Frontal cortex (tissue), 4 donors: ENCODE data around the gene GAB3. TPM values are rescaled to one million over a fixed set of nuclear protein-coding genes. Genes with fewer than 3 reads are reported as not detected.

Experiments
- DNase-seq, 2 donors: peaks; one replicate each; pipeline ENCODE4 v3.0.0; 2012; ENCODE audit warnings: low spot score in 2 of 2
- FAIRE-seq: peaks from 2 replicates; lab custom pipeline; 2012; peaks lifted over from hg19 to GRCh38; lab: Jason Lieb, UNC
- total RNA-seq: library from RNA; depleted of rRNA; stranded (reverse); fragments of >200 nt; gene quantifications from one replicate; pipeline ENCODE4 v1.2.3, GENCODE V29; 2014
- donor health status: control.
- donor health status: control.
- donor health status: control.

GAB3 gene
- 0.82 TPM for total RNA-seq

GRCh38 chrX:154750301-154751202 lies at the start of gene GAB3:
Gene GAB3, minus strand, starts transcription at chrX:154751077. Its CDS starts 52 bp downstream, at chrX:154751025.
- DNase-seq (no peak), FAIRE-seq (no peak)

GRCh38 chrX:154799556-154800348 lies 48.9 kb upstream of the GAB3 start:
- DNase-seq (no peak), FAIRE-seq (no peak)

GRCh38 chrX:154797006-154797405 lies 46.1 kb upstream of the GAB3 start:
- DNase-seq = no peak
- no peak for FAIRE-seq

GRCh38 chrX:154795016-154795415 lies 44.1 kb upstream of the GAB3 start:
- FAIRE-seq = no peak
- DNase-seq = no peak

- FAIRE-seq (no peak), DNase-seq (no peak)
Measured at GRCh38 chrX:154793084-154793795, 42.4 kb upstream of the GAB3 start.

GRCh38 chrX:154791939-154792338 lies 41.1 kb upstream of the GAB3 start:
- DNase-seq (no peak), FAIRE-seq (no peak)

GRCh38 chrX:154791467-154791866 lies 40.6 kb upstream of the GAB3 start:
- DNase-seq = no peak
- FAIRE-seq = no peak

GRCh38 chrX:154785716-154786115 lies 34.8 kb upstream of the GAB3 start:
- FAIRE-seq = no peak
- no peak for DNase-seq

GRCh38 chrX:154784149-154784995 lies 33.5 kb upstream of the GAB3 start:
- FAIRE-seq (no peak), DNase-seq (no peak)

GRCh38 chrX:154780968-154781367 lies 30.1 kb upstream of the GAB3 start:
- FAIRE-seq (no peak), DNase-seq (no peak)

- no peak for DNase-seq
- FAIRE-seq = no peak
Measured at GRCh38 chrX:154779261-154779660, 28.4 kb upstream of the GAB3 start.

GRCh38 chrX:154776753-154777152 lies 25.9 kb upstream of the GAB3 start:
- DNase-seq (no peak), FAIRE-seq (no peak)

- no peak for FAIRE-seq
Measured at GRCh38 chrX:154775419-154776349, 24.8 kb upstream of the GAB3 start.

GRCh38 chrX:154774622-154775021 lies 23.7 kb upstream of the GAB3 start:
- FAIRE-seq = no peak

More at GRCh38 chrX:154775419-154776349, 24.8 kb upstream of the GAB3 start:
- DNase-seq = no peak

GRCh38 chrX:154762537-154763296 lies 11.8 kb upstream of the GAB3 start, which contains the start of gene DKC1:
Gene DKC1, plus strand, starts transcription at chrX:154762864. Its CDS starts 102 bp downstream, at chrX:154762966.
- peak; percentile 84 to 85 for DNase-seq
- no peak for FAIRE-seq

More at GRCh38 chrX:154774622-154775021, 23.7 kb upstream of the GAB3 start:
- DNase-seq = no peak

GRCh38 chrX:154761977-154762536 lies 11.2 kb upstream of the GAB3 start:
- FAIRE-seq = no peak
- DNase-seq = no peak

- DNase-seq (no peak), FAIRE-seq (no peak)
Measured at GRCh38 chrX:154758696-154759095, 7.8 kb upstream of the GAB3 start.
